ENCODE results near the gene TRAFD1.

- TF ChIP-seq CTCF (IDR thresholded peaks at IDR 0.05; ENCODE audit: low read depth, low read length), result no peak
- TF ChIP-seq EZH2phosphoT487 (IDR thresholded peaks at IDR 0.05; ENCODE audit: low read depth), result no peak
Measured at GRCh38 chr12:112168561-112168971, 43.2 kb downstream of the TRAFD1 start.
